T-helper 17 cell (primary cell): Measurements from ENCODE around the gene HDHD5. TPM values are rescaled to one million over a fixed set of nuclear protein-coding genes. Genes with fewer than 3 reads are reported as not detected.
A peak's percentile ranks its signal among the peaks of the same experiment; 100 is the strongest.
"Not testable (repeated sequence)": the region's sequence is repeated elsewhere in the genome, so short reads cannot be mapped to it uniquely, and the experiment has no call there.

ENCODE experiments used
- ATAC-seq: fragments of 150-1000 bp; cut with Tn5 transposase; 2 replicates; pipeline ENCODE4 v1.10.0; 2021; ENCODE audit warnings: mild to moderate bottlenecking, moderate library complexity
- DNase-seq, 3 donors: peaks; one replicate each; pipeline versions ENCODE4 v3.0.0 to v3.0.0-alpha.2; 2020 to 2021
- H3K9me3 ChIP-seq: one replicate; pipeline ENCODE4 v1.7.0; 2013; ENCODE audit warnings: low read length, mild to moderate bottlenecking; ENCODE audit not compliant: control insufficient read depth, poor library complexity, severe bottlenecking
- H3K27ac Mint-ChIP-seq: one replicate; pipeline ENCODE4 v1.8.0; 2022; ENCODE audit warnings: mild to moderate bottlenecking, moderate library complexity, mixed read lengths
- H3K27me3 Mint-ChIP-seq: one replicate; pipeline ENCODE4 v1.8.0; 2022; ENCODE audit warnings: mixed read lengths
- H3K36me3 Mint-ChIP-seq: one replicate; pipeline ENCODE4 v1.8.0; 2022; ENCODE audit warnings: low read depth, mixed read lengths
- H3K4me1 Mint-ChIP-seq: one replicate; pipeline ENCODE4 v1.8.0; 2022; ENCODE audit warnings: mild to moderate bottlenecking, mixed read lengths
- H3K4me3 Mint-ChIP-seq: one replicate; pipeline ENCODE4 v1.8.0; 2022; ENCODE audit warnings: mild to moderate bottlenecking, moderate library complexity, mixed read lengths
- total RNA-seq, 4 donors: library from RNA in 2 of 4; stranded (reverse) in 2 of 4; gene quantifications; one replicate each; pipeline ENCODE4 v1.2.3 and lab custom pipeline; 2022 to 2026

Gene HDHD5
- total RNA-seq, 2 donors from 2014 or later = 16.7 to 17.4 TPM

- DNase-seq = peak; percentile 62 to 66 (median 62)
- H3K36me3 Mint-ChIP-seq = no peaks in the 10 kb centered on the region
- H3K27me3 Mint-ChIP-seq = no peaks in the 10 kb centered on the region
These were observed 12.3 kb upstream of the HDHD5 start for GRCh38 chr22:17171153-17172028.

GRCh38 chr22:17167486-17167885, 8.4 kb upstream of the HDHD5 start:
- Mint-ChIP-seq H3K27ac (peak overlapping the region; percentile 54), H3K36me3 (no peaks in the 10 kb centered on the region), H3K4me3 (no peak overlapping the region), H3K4me1 (peaks cover 7% of the 10 kb centered on the region), H3K27me3 (no peaks in the 10 kb centered on the region)
- DNase-seq (no peak), ATAC-seq (no peak)
- no peaks in the 10 kb centered on the region for H3K9me3 ChIP-seq

More at GRCh38 chr22:17171153-17172028, 12.3 kb upstream of the HDHD5 start:
- peak overlapping the region; percentile 29 for H3K27ac Mint-ChIP-seq
- H3K4me3 Mint-ChIP-seq = peak overlapping the region; percentile 91
- no peaks in the 10 kb centered on the region for H3K9me3 ChIP-seq
- ATAC-seq = peak; percentile 97
- peaks cover 7% of the 10 kb centered on the region for H3K4me1 Mint-ChIP-seq

- ATAC-seq = no peak
- no peaks in the 10 kb centered on the region for H3K9me3 ChIP-seq
- H3K27ac Mint-ChIP-seq = peak overlapping the region; percentile 41
These were observed 5.4 kb upstream of the HDHD5 start for GRCh38 chr22:17164392-17165024.

GRCh38 chr22:17162731-17163130, 3.7 kb upstream of the HDHD5 start:
- Mint-ChIP-seq H3K27ac (no peak overlapping the region), H3K4me3 (no peak overlapping the region), H3K4me1 (peaks cover 7% of the 10 kb centered on the region), H3K36me3 (no peaks in the 10 kb centered on the region), H3K27me3 (no peaks in the 10 kb centered on the region)
- no peaks in the 10 kb centered on the region for H3K9me3 ChIP-seq
- ATAC-seq = no peak
- no peak for DNase-seq

More at GRCh38 chr22:17164392-17165024, 5.4 kb upstream of the HDHD5 start:
- H3K27me3 Mint-ChIP-seq = no peaks in the 10 kb centered on the region
- H3K4me1 Mint-ChIP-seq = peaks cover 8% of the 10 kb centered on the region
- DNase-seq = no peak
- no peak overlapping the region for H3K4me3 Mint-ChIP-seq
- H3K36me3 Mint-ChIP-seq = no peaks in the 10 kb centered on the region

GRCh38 chr22:17161991-17162390, 2.9 kb upstream of the HDHD5 start:
- H3K4me3 Mint-ChIP-seq = no peak overlapping the region
- H3K36me3 Mint-ChIP-seq = no peaks in the 10 kb centered on the region
- ATAC-seq = no peak

GRCh38 chr22:17159504-17159951, 451 bp upstream of the HDHD5 start:
- peak overlapping the region; percentile 85 for H3K4me3 Mint-ChIP-seq
- peak; percentile 14 to 17 (median 16) for DNase-seq
- no peaks in the 10 kb centered on the region for H3K36me3 Mint-ChIP-seq
- H3K4me1 Mint-ChIP-seq = peaks cover 12% of the 10 kb centered on the region
- H3K9me3 ChIP-seq = no peaks in the 10 kb centered on the region
- no peak overlapping the region for H3K27ac Mint-ChIP-seq
- no peaks in the 10 kb centered on the region for H3K27me3 Mint-ChIP-seq
- peak; percentile 24 for ATAC-seq

More at GRCh38 chr22:17161991-17162390, 2.9 kb upstream of the HDHD5 start:
- no peak for DNase-seq
- Mint-ChIP-seq H3K27ac (no peak overlapping the region), H3K4me1 (peaks cover 6% of the 10 kb centered on the region), H3K27me3 (no peaks in the 10 kb centered on the region)
- H3K9me3 ChIP-seq = no peaks in the 10 kb centered on the region

GRCh38 chr22:17158176-17158567, 905 bp downstream of the HDHD5 start:
- peak overlapping the region; percentile 88 for H3K4me3 Mint-ChIP-seq
- H3K9me3 ChIP-seq = no peaks in the 10 kb centered on the region
- DNase-seq = no peak
- no peaks in the 10 kb centered on the region for H3K27me3 Mint-ChIP-seq
- ATAC-seq = no peak
- H3K27ac Mint-ChIP-seq = no peak overlapping the region
- peaks cover 14% of the 10 kb centered on the region for H3K4me1 Mint-ChIP-seq
- H3K36me3 Mint-ChIP-seq = no peaks in the 10 kb centered on the region

- H3K9me3 ChIP-seq = no peaks in the 10 kb centered on the region
- Mint-ChIP-seq H3K4me1 (peaks cover 14% of the 10 kb centered on the region), H3K27ac (no peak overlapping the region), H3K36me3 (no peaks in the 10 kb centered on the region), H3K4me3 (peak overlapping the region; percentile 88), H3K27me3 (no peaks in the 10 kb centered on the region)
- DNase-seq (no peak), ATAC-seq (no peak)
These were observed 1.4 kb downstream of the HDHD5 start for GRCh38 chr22:17157714-17158113.

GRCh38 chr22:17155941-17156340, 3.1 kb downstream of the HDHD5 start:
- DNase-seq (no peak), ATAC-seq (no peak)
- Mint-ChIP-seq H3K27ac (no peak overlapping the region), H3K4me3 (peak overlapping the region; percentile 12), H3K4me1 (peaks cover 22% of the 10 kb centered on the region), H3K27me3 (no peaks in the 10 kb centered on the region), H3K36me3 (no peaks in the 10 kb centered on the region)
- H3K9me3 ChIP-seq = no peaks in the 10 kb centered on the region

GRCh38 chr22:17152971-17153370, 6.1 kb downstream of the HDHD5 start:
- no peak overlapping the region for H3K27ac Mint-ChIP-seq
- H3K4me3 Mint-ChIP-seq = no peak overlapping the region
- peaks cover 16% of the 10 kb centered on the region for H3K4me1 Mint-ChIP-seq
- no peaks in the 10 kb centered on the region for H3K9me3 ChIP-seq
- DNase-seq (no peak), ATAC-seq (no peak)
- no peaks in the 10 kb centered on the region for H3K27me3 Mint-ChIP-seq
- H3K36me3 Mint-ChIP-seq = no peaks in the 10 kb centered on the region

GRCh38 chr22:17152340-17152739, 6.7 kb downstream of the HDHD5 start:
- DNase-seq = no peak
- no peaks in the 10 kb centered on the region for H3K27me3 Mint-ChIP-seq
- H3K9me3 ChIP-seq = no peaks in the 10 kb centered on the region
- H3K27ac Mint-ChIP-seq = no peak overlapping the region
- no peak overlapping the region for H3K4me3 Mint-ChIP-seq
- H3K4me1 Mint-ChIP-seq = peaks cover 16% of the 10 kb centered on the region
- ATAC-seq = no peak
- no peaks in the 10 kb centered on the region for H3K36me3 Mint-ChIP-seq

GRCh38 chr22:17149076-17149815, 9.8 kb downstream of the HDHD5 start:
- DNase-seq (no peak), ATAC-seq (no peak)
- no peaks in the 10 kb centered on the region for H3K27me3 Mint-ChIP-seq
- H3K27ac Mint-ChIP-seq = peak overlapping the region; percentile 57
- H3K4me3 Mint-ChIP-seq = no peak overlapping the region
- no peaks in the 10 kb centered on the region for H3K36me3 Mint-ChIP-seq
- H3K4me1 Mint-ChIP-seq = peaks cover 10% of the 10 kb centered on the region
- no peaks in the 10 kb centered on the region for H3K9me3 ChIP-seq

GRCh38 chr22:17147458-17147857, 11.6 kb downstream of the HDHD5 start:
- not testable (repeated sequence) for H3K27me3 Mint-ChIP-seq, H3K4me3 Mint-ChIP-seq, ATAC-seq, H3K36me3 Mint-ChIP-seq, DNase-seq, H3K4me1 Mint-ChIP-seq, H3K9me3 ChIP-seq
- peak overlapping the region; percentile 39 for H3K27ac Mint-ChIP-seq
